C1 segment of cervical spinal cord (tissue), 14 donors: ENCODE results near the gene NEK10.

Source experiments
- DNase-seq, 14 donors: peaks; one replicate each; lab custom pipeline; 2025; lab: John Stamatoyannopoulos, UW

NEK10 gene

GRCh38 chr3:27184261-27184660 lies 184.9 kb downstream of the NEK10 start:
- DNase-seq: no peak

GRCh38 chr3:27176256-27176655 lies 192.9 kb downstream of the NEK10 start:
- no peak for DNase-seq

- DNase-seq: no peak
These were observed 194.7 kb downstream of the NEK10 start for GRCh38 chr3:27174530-27174929.

- DNase-seq: no peak
These were observed 198.1 kb downstream of the NEK10 start for GRCh38 chr3:27171113-27171512.

- no peak for DNase-seq
These were observed 202.3 kb downstream of the NEK10 start for GRCh38 chr3:27166888-27167287.

- DNase-seq: no peak
These were observed 203.9 kb downstream of the NEK10 start for GRCh38 chr3:27165321-27165721.

- no peak for DNase-seq
These were observed 208.3 kb downstream of the NEK10 start for GRCh38 chr3:27160779-27161287.

GRCh38 chr3:27160146-27160545 lies 209.0 kb downstream of the NEK10 start:
- DNase-seq: no peak

GRCh38 chr3:27147215-27147614 lies 222.0 kb downstream of the NEK10 start:
- no peak for DNase-seq

- DNase-seq: no peak
These were observed 222.4 kb downstream of the NEK10 start for GRCh38 chr3:27146786-27147185.

GRCh38 chr3:27145719-27146118 lies 223.5 kb downstream of the NEK10 start:
- DNase-seq: no peak

GRCh38 chr3:27141668-27142067 lies 227.5 kb downstream of the NEK10 start:
- no peak for DNase-seq

- DNase-seq: no peak
These were observed 230.6 kb downstream of the NEK10 start for GRCh38 chr3:27138562-27138961.

- DNase-seq: no peak
These were observed 231.2 kb downstream of the NEK10 start for GRCh38 chr3:27138005-27138404.

GRCh38 chr3:27134171-27134796 lies 234.9 kb downstream of the NEK10 start:
- peak in 13 of 14 donors; percentile 0 to 57 (median 21) for DNase-seq

- DNase-seq: no peak
These were observed 236.1 kb downstream of the NEK10 start for GRCh38 chr3:27133060-27133459.

- no peak for DNase-seq
These were observed 238.4 kb downstream of the NEK10 start for GRCh38 chr3:27130796-27131195.

GRCh38 chr3:27127879-27128278 lies 241.3 kb downstream of the NEK10 start:
- no peak for DNase-seq

GRCh38 chr3:27127195-27127594 lies 242.0 kb downstream of the NEK10 start:
- no peak for DNase-seq

- no peak for DNase-seq
These were observed 243.2 kb downstream of the NEK10 start for GRCh38 chr3:27125821-27126501.

- no peak for DNase-seq
These were observed 249.5 kb downstream of the NEK10 start for GRCh38 chr3:27119639-27120038.

GRCh38 chr3:27115352-27115751 lies 253.8 kb downstream of the NEK10 start:
- DNase-seq: no peak

- no peak for DNase-seq
These were observed 254.5 kb downstream of the NEK10 start for GRCh38 chr3:27114684-27115083.
